Mononuclear cell (primary cell): ENCODE results near the gene ETV6. TPM values are rescaled to one million over a fixed set of nuclear protein-coding genes. Genes with fewer than 3 reads are reported as not detected.
"Not testable (repeated sequence)": the region's sequence is repeated elsewhere in the genome, so short reads cannot be mapped to it uniquely, and the experiment has no call there.

Source experiments
- H3K27me3 ChIP-seq: 2 replicates; pipeline ENCODE4 v1.6.0; 2011; ENCODE audit warnings: low read length, control low read depth; ENCODE audit not compliant: insufficient read depth
- H3K4me1 ChIP-seq: 2 replicates; pipeline ENCODE4 v1.5.1; 2011; ENCODE audit warnings: mild to moderate bottlenecking, low read length, control low read depth; ENCODE audit not compliant: insufficient read depth
- H3K4me3 ChIP-seq: 2 replicates; pipeline ENCODE4 v1.5.1; 2011; ENCODE audit warnings: mild to moderate bottlenecking, low read length, moderate library complexity
- H3K9me3 ChIP-seq: 2 replicates; pipeline ENCODE4 v1.5.1; 2011; ENCODE audit warnings: low read depth, mild to moderate bottlenecking, control low read depth, low read length
- total RNA-seq: library from RNA; depleted of rRNA; stranded (reverse); fragments of >200 nt; gene quantifications from one replicate; pipeline ENCODE4 v1.2.3, GENCODE V29; 2012

The ETV6 gene
- total RNA-seq: 19.7 TPM

GRCh38 chr12:11649413-11650285 lies at the start of gene ETV6:
Gene ETV6 (plus strand): TSS chr12:11649674. CDS start chr12:11650128, 454 bp downstream.
- H3K4me3 ChIP-seq: peak within 1 kb of the TSS; percentile 98
- no peaks in the 10 kb centered on the region for H3K27me3 ChIP-seq
- peaks cover 39% of the 10 kb centered on the region for H3K4me1 ChIP-seq
- no peaks in the 10 kb centered on the region for H3K9me3 ChIP-seq

DNA sequence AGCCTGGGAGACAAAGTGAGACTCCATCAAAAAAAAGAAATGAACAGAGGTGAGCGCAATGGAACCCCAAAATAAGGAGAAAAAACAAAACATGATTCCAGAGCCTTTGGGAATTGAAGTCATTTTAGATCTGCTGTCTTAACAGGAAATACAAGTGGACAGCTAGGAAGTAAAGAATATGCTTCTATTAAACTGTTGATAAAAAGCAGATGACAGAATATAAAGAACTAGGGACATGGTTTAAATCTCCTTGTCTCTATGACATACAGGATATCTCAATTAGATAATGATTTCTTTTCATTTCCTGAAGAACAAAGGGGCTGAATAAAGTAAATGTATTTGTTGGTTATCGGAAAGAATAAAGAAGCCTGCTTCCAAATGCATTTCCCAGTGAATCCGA lies 49.3 kb upstream of the ETV6 start:
- H3K4me3 ChIP-seq: no peak overlapping the region
- H3K4me1 ChIP-seq: peaks cover 22% of the 10 kb centered on the region
- H3K27me3 ChIP-seq: no peaks in the 10 kb centered on the region
- H3K9me3 ChIP-seq: no peaks in the 10 kb centered on the region

GRCh38 chr12:11601647-11602046 lies 47.8 kb upstream of the ETV6 start:
- Histone ChIP-seq H3K9me3 (no peaks in the 10 kb centered on the region), H3K27me3 (no peaks in the 10 kb centered on the region), H3K4me1 (peaks cover 7% of the 10 kb centered on the region), H3K4me3 (no peak overlapping the region)

DNA sequence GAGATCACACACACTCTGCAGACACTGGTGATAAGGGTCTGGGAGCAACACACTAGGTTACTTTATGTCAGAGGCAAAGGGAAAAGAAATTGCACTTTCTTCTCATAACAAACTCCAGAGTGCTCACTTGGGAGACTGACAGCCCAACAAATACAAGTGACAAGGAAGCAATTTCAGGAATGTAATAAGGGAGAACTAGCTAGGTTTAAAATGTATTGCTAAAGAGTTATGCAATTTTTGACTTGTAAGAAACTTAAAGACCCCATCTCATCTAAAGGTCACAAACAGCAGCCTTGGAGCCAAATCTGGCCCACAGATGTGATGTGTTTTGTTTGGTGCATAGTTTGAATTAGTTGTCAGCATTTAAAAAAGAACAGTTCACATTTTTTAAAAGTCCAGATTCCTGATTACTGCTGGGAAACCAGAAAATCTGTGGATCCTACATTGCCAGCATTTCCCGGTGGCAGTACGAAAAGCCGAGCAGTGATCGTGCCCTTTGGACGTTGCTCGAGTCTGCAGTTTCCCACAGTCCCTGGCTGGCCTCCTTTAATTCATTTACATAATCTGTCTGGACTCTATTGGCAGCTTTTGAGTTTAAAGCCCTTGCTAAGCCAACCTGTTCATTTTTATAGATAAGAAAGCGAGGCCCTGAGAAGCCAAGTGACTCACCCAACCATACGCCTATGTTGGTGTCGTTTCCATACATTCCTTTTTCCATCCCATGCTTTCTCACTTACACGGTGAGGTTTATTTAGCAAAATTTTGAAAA lies 42.0 kb upstream of the ETV6 start:
- Histone ChIP-seq H3K27me3 (no peaks in the 10 kb centered on the region), H3K4me3 (no peak overlapping the region), H3K9me3 (no peaks in the 10 kb centered on the region), H3K4me1 (peaks cover under 1% of the 10 kb centered on the region)

GRCh38 chr12:11609045-11609444 lies 40.4 kb upstream of the ETV6 start:
- Histone ChIP-seq H3K4me3 (no peak overlapping the region), H3K9me3 (no peaks in the 10 kb centered on the region), H3K27me3 (no peaks in the 10 kb centered on the region), H3K4me1 (no peaks in the 10 kb centered on the region)

- Histone ChIP-seq H3K9me3 (no peaks in the 10 kb centered on the region), H3K4me3 (no peak overlapping the region), H3K4me1 (no peaks in the 10 kb centered on the region), H3K27me3 (no peaks in the 10 kb centered on the region)
These were observed 34.0 kb upstream of the ETV6 start for GRCh38 chr12:11615481-11615880.

DNA sequence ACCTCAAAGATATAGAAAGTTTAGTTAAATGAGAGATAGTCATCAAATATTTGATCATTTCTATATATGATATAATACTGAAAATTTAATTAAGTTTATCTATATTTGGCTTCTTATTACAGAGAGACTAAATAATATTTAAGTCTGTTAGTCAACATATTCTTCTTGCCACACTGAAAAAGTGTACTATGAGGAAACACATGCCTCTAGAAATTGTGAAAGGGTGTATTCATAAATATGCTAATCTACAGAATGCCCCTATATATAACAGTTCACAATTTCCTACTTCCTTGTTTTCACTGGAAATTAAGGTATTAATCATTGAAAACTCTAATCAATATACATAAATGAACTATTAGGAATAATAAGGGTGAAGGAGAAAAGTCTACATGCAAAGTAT lies 31.4 kb upstream of the ETV6 start:
- H3K9me3 ChIP-seq: no peaks in the 10 kb centered on the region
- H3K4me3 ChIP-seq: no peak overlapping the region
- peaks cover 9% of the 10 kb centered on the region for H3K4me1 ChIP-seq
- H3K27me3 ChIP-seq: no peaks in the 10 kb centered on the region

DNA sequence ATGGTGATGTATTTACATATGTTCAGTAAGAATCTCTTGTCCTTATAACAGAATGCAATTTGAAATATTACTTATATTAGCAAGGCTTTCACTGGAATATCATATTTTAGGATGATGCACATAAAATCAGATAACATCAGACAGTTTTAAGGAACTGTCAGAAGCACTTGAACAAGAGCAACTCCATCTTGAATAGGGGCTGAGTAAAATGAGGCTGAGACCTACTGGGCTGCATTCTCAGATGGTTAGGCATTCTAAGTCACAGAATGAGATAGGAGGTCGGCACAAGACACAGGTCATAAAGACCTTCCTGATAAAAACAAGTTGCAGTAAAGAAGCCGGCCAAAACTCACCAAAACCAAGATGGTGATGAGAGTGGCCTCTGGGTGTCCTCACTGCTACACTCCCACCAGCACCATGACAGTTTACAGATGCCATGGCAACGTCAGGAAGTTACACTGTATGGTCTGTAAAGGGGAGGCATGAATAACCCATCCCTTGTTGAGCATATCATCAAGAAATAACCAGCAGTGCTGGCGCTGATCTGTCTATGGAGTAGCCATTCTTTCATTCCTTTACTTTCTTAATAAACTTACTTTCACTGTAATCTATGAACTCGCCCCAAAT lies 27.6 kb upstream of the ETV6 start:
- Histone ChIP-seq H3K27me3 (no peaks in the 10 kb centered on the region), H3K4me3 (no peak overlapping the region), H3K4me1 (peaks cover 19% of the 10 kb centered on the region)

DNA sequence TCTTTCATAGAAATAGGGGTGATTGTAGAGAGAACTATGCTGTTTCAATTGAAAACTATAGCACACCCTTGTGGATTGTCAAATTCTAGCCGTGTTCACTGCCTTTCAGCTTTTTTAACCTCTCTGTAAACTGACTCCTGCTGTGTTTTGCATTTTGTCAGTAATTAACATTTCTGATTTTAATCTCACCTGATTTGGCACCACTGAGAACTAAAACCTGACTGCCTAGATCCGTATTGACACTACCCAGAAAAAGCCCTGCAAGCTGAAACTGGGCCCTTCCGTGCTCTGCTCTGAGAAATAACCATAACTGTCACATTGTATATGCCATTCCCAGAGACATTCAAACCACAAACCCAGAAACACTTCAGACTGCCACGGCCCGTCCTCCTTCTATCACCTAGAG lies 26.6 kb upstream of the ETV6 start:
- no peak overlapping the region for H3K4me3 ChIP-seq
- H3K4me1 ChIP-seq: peaks cover 19% of the 10 kb centered on the region
- no peaks in the 10 kb centered on the region for H3K27me3 ChIP-seq
- no peaks in the 10 kb centered on the region for H3K9me3 ChIP-seq

More for the DNA sequence above, 27.6 kb upstream of the ETV6 start:
- no peaks in the 10 kb centered on the region for H3K9me3 ChIP-seq

DNA sequence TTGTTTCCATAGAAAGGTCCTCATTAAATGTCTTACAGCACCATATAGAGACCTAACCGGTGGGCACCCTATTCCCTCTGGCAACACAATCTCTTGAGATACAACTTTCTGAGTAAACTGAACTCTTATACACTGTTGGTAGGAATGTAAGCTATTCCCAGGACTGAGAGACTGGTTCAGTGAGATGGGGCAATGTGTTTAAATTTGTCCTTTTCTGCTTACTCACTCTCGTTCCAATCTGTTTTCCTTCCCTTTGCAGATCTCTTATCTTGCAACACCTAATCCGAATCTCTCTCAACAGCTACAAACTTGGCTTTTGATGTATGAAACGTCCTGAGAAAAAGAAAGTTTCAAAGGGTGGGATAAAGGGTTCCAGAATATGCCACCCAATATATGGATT lies 26.1 kb upstream of the ETV6 start:
- Histone ChIP-seq H3K9me3 (no peaks in the 10 kb centered on the region), H3K4me3 (no peak overlapping the region)

DNA sequence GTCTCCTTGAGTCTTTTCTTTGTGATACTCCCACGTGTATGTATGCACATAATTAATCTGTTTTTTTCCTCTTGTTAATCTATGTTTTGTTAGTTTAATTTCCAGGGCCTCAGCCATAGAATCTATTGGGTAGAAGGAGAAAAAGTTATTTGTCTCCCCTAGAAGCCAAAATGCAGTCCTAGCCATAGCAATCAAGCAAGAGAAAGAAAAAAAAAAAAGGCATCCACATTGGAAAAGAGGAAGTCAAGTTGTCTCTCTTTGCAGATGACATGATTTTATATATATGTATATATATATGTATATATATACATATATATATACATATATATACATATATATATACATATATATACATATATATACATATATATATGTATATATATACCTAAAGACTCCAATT lies 25.4 kb upstream of the ETV6 start:
- H3K9me3 ChIP-seq: no peaks in the 10 kb centered on the region
- H3K4me1 ChIP-seq: peaks cover 19% of the 10 kb centered on the region
- H3K27me3 ChIP-seq: no peaks in the 10 kb centered on the region
- H3K4me3 ChIP-seq: no peak overlapping the region

More for the DNA sequence above, 26.1 kb upstream of the ETV6 start:
- Histone ChIP-seq H3K27me3 (no peaks in the 10 kb centered on the region), H3K4me1 (peaks cover 19% of the 10 kb centered on the region)

GRCh38 chr12:11627709-11628108 lies 21.8 kb upstream of the ETV6 start:
- H3K27me3 ChIP-seq, H3K4me3 ChIP-seq, H3K9me3 ChIP-seq: not testable (repeated sequence)
- H3K4me1 ChIP-seq: peaks cover 13% of the 10 kb centered on the region

DNA sequence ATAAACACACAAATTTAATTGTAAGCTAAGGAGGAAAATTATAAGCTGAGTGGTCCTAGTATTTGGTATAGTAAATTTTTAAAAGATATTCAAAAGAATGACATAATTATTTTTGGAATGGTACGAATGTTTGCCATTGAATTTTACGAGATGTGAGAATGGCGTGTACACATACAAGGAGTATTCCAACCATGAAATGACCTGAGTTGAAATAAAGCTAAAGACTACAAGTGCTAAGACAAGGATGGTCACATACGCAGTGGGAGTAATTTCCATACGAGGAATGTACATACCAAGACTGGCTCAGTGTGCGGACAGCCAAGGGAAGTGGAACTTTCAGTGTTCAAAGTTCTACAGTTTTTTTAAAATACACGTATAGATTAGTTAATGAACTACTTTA lies 21.1 kb upstream of the ETV6 start:
- no peaks in the 10 kb centered on the region for H3K27me3 ChIP-seq
- peaks cover 8% of the 10 kb centered on the region for H3K4me1 ChIP-seq
- H3K4me3 ChIP-seq: no peak overlapping the region
- H3K9me3 ChIP-seq: no peaks in the 10 kb centered on the region

- Histone ChIP-seq H3K4me1 (no peaks in the 10 kb centered on the region), H3K27me3 (no peaks in the 10 kb centered on the region), H3K4me3 (no peak overlapping the region), H3K9me3 (no peaks in the 10 kb centered on the region)
These were observed 19.3 kb upstream of the ETV6 start for GRCh38 chr12:11630046-11630706.

DNA sequence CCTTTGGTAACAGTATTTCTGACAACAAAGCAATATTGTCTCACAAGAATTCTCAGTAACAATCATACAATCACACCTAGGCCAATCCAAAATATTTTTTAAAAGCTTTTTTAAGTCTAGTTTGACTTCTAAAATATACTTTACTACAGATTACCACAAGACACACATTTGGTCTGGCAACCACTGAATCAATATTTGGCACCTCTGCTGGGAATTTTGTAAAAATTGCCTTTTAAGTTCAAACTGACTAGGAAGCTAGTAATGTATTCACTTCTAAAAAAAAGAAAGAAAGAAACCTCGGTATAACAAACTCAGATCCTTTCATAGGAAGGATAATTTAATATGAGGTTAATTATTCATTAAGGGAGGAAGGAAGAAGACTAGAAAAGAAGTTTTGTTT lies 18.2 kb upstream of the ETV6 start:
- H3K4me1 ChIP-seq: no peaks in the 10 kb centered on the region

More for the DNA sequence above, 18.2 kb upstream of the ETV6 start:
- H3K27me3 ChIP-seq: no peaks in the 10 kb centered on the region
- no peaks in the 10 kb centered on the region for H3K9me3 ChIP-seq
- no peak overlapping the region for H3K4me3 ChIP-seq
